HEK293 (cell line): Measurements from ENCODE around the gene PTGIS.
"Not testable (repeated sequence)": the region's sequence is repeated elsewhere in the genome, so short reads cannot be mapped to it uniquely, and the experiment has no call there.

Experiments used
- HOXA7 ChIP-seq: sonication (generic); formaldehyde crosslinking; IDR thresholded peaks from 2 replicates; pipeline ENCODE4 v1.8.1; 2022; ENCODE audit warnings: missing genetic modification reagents, borderline replicate concordance
- KLF9 ChIP-seq: fragments of 450-650 bp; formaldehyde crosslinking; IDR thresholded peaks from 2 replicates; pipeline ENCODE4 v1.5.1; 2016; ENCODE audit warnings: missing biosample characterization, missing genetic modification characterization, low read depth
- RBAK ChIP-seq: fragments of 450-650 bp; formaldehyde crosslinking; IDR thresholded peaks from 2 replicates; pipeline ENCODE4 v1.5.1; 2016; ENCODE audit warnings: missing biosample characterization, missing genetic modification characterization
- ZNF112 ChIP-seq: fragments of 450-650 bp; formaldehyde crosslinking; IDR thresholded peaks from 2 replicates; pipeline ENCODE4 v1.5.0; 2017; ENCODE audit warnings: missing biosample characterization, missing genetic modification characterization
- ZNF16 ChIP-seq: fragments of 450-650 bp; formaldehyde crosslinking; IDR thresholded peaks from 2 replicates; pipeline ENCODE4 v1.5.1; 2016; ENCODE audit warnings: low read depth, missing biosample characterization, missing genetic modification characterization
- ZNF169 ChIP-seq: fragments of 450-650 bp; formaldehyde crosslinking; IDR thresholded peaks from 2 replicates; pipeline ENCODE4 v1.5.1; 2016; ENCODE audit warnings: missing biosample characterization, missing genetic modification characterization
- ZNF670 ChIP-seq: fragments of 450-650 bp; formaldehyde crosslinking; IDR thresholded peaks from 2 replicates; pipeline ENCODE4 v1.5.1; 2016; ENCODE audit warnings: missing biosample characterization, missing genetic modification characterization, low read depth
- TF ChIP-seq, protein P1 (sequence below): fragments of 450-650 bp; formaldehyde crosslinking; IDR thresholded peaks from 2 replicates; pipeline ENCODE4 v1.5.1; 2016; ENCODE audit warnings: missing biosample characterization, missing genetic modification characterization
- TF ChIP-seq, protein P2 (sequence below): fragments of 450-650 bp; formaldehyde crosslinking; IDR thresholded peaks from 2 replicates; pipeline ENCODE4 v1.5.1; 2016; ENCODE audit warnings: missing biosample characterization, missing genetic modification characterization
- TF ChIP-seq, protein P3 (sequence below): IDR thresholded peaks from 2 replicates; pipeline ENCODE4 v1.6.1; 2011; ENCODE audit warnings: mild to moderate bottlenecking, low read depth, low read length, borderline replicate concordance
- TF ChIP-seq, protein P4 (sequence below): fragments of 450-650 bp; formaldehyde crosslinking; IDR thresholded peaks from 2 replicates; pipeline ENCODE4 v1.5.1; 2016; ENCODE audit warnings: missing biosample characterization, missing genetic modification characterization
- TF ChIP-seq, protein P5 (sequence below): fragments of 450-650 bp; formaldehyde crosslinking; IDR thresholded peaks from 2 replicates; pipeline ENCODE4 v1.5.1; 2016; ENCODE audit warnings: missing biosample characterization, missing genetic modification characterization

DNA sequence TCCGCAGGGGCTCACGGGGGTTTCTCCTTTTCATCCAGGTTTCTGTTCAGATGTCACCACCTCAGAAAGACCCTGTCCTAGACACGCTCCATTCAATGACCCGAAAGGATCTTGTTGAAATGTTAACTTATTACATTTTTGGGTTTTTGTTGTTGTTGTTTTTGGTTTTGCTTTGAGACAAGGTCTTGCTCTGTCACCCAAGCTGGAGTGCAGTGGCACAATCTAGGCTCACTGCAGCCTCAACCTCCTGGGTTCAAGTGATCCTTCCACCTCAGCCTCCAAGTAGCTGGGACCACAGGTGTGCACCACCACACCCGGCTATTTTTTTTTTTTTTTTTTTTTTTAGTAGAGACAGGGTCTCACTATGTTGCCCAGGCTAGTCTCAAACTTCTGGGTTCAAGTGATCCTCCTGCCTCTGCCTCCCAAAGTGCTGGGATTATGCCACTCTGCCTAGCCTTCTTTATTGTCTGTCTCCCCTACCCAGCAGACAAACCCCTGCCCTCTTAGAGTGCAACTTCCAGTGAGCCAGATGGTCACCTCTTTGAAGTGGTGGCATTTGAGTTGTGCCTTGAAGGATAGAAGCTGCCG, 43.7 kb upstream of the PTGIS start:
- TF ChIP-seq, protein P1, sequence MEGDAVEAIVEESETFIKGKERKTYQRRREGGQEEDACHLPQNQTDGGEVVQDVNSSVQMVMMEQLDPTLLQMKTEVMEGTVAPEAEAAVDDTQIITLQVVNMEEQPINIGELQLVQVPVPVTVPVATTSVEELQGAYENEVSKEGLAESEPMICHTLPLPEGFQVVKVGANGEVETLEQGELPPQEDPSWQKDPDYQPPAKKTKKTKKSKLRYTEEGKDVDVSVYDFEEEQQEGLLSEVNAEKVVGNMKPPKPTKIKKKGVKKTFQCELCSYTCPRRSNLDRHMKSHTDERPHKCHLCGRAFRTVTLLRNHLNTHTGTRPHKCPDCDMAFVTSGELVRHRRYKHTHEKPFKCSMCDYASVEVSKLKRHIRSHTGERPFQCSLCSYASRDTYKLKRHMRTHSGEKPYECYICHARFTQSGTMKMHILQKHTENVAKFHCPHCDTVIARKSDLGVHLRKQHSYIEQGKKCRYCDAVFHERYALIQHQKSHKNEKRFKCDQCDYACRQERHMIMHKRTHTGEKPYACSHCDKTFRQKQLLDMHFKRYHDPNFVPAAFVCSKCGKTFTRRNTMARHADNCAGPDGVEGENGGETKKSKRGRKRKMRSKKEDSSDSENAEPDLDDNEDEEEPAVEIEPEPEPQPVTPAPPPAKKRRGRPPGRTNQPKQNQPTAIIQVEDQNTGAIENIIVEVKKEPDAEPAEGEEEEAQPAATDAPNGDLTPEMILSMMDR (tag by site-specific recombination): not testable (repeated sequence)
- not testable (repeated sequence) for TF ChIP-seq ZNF670 (tag by site-specific recombination); ZNF169 (tag by site-specific recombination); ZNF16 (tag by site-specific recombination); ZNF112 (tag by site-specific recombination); HOXA7; RBAK (tag by site-specific recombination); KLF9 (tag by site-specific recombination)
- TF ChIP-seq, protein P2, sequence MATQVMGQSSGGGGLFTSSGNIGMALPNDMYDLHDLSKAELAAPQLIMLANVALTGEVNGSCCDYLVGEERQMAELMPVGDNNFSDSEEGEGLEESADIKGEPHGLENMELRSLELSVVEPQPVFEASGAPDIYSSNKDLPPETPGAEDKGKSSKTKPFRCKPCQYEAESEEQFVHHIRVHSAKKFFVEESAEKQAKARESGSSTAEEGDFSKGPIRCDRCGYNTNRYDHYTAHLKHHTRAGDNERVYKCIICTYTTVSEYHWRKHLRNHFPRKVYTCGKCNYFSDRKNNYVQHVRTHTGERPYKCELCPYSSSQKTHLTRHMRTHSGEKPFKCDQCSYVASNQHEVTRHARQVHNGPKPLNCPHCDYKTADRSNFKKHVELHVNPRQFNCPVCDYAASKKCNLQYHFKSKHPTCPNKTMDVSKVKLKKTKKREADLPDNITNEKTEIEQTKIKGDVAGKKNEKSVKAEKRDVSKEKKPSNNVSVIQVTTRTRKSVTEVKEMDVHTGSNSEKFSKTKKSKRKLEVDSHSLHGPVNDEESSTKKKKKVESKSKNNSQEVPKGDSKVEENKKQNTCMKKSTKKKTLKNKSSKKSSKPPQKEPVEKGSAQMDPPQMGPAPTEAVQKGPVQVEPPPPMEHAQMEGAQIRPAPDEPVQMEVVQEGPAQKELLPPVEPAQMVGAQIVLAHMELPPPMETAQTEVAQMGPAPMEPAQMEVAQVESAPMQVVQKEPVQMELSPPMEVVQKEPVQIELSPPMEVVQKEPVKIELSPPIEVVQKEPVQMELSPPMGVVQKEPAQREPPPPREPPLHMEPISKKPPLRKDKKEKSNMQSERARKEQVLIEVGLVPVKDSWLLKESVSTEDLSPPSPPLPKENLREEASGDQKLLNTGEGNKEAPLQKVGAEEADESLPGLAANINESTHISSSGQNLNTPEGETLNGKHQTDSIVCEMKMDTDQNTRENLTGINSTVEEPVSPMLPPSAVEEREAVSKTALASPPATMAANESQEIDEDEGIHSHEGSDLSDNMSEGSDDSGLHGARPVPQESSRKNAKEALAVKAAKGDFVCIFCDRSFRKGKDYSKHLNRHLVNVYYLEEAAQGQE (tag by site-specific recombination): not testable (repeated sequence)
- TF ChIP-seq, protein P3, sequence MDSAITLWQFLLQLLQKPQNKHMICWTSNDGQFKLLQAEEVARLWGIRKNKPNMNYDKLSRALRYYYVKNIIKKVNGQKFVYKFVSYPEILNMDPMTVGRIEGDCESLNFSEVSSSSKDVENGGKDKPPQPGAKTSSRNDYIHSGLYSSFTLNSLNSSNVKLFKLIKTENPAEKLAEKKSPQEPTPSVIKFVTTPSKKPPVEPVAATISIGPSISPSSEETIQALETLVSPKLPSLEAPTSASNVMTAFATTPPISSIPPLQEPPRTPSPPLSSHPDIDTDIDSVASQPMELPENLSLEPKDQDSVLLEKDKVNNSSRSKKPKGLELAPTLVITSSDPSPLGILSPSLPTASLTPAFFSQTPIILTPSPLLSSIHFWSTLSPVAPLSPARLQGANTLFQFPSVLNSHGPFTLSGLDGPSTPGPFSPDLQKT: not testable (repeated sequence)
- TF ChIP-seq, protein P4, sequence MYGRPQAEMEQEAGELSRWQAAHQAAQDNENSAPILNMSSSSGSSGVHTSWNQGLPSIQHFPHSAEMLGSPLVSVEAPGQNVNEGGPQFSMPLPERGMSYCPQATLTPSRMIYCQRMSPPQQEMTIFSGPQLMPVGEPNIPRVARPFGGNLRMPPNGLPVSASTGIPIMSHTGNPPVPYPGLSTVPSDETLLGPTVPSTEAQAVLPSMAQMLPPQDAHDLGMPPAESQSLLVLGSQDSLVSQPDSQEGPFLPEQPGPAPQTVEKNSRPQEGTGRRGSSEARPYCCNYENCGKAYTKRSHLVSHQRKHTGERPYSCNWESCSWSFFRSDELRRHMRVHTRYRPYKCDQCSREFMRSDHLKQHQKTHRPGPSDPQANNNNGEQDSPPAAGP (tag by site-specific recombination): not testable (repeated sequence)
- TF ChIP-seq, protein P5, sequence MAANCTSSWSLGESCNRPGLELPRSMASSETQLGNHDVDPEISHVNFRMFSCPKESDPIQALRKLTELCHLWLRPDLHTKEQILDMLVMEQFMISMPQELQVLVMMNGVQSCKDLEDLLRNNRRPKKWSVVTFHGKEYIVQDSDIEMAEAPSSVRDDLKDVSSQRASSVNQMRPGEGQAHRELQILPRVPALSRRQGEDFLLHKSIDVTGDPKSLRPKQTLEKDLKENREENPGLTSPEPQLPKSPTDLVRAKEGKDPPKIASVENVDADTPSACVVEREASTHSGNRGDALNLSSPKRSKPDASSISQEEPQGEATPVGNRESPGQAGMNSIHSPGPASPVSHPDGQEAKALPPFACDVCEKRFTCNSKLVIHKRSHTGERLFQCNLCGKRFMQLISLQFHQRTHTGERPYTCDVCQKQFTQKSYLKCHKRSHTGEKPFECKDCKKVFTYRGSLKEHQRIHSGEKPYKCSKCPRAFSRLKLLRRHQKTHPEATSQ: not testable (repeated sequence)
